HL-60 (cell line): ENCODE measurements around the gene DBN1.

Source experiments
- DNase-seq, 2 experiments: peaks; one replicate each; pipeline ENCODE4 v3.0.0-alpha.2; 2010 to 2020; ENCODE audit warnings: low read depth in 1 of 2, low spot score in 1 of 2
- H3K27ac ChIP-seq: fragments of 250-450 bp; sonication (Bioruptor Pico); replicated peaks from 2 replicates; pipeline ENCODE4 v1.5.1; 2020; ENCODE audit warnings: mild to moderate bottlenecking, moderate library complexity
- H3K27me3 ChIP-seq: fragments of 250-450 bp; sonication (Bioruptor Pico); 2 replicates; pipeline ENCODE4 v1.5.1; 2021; ENCODE audit warnings: mild to moderate bottlenecking, moderate library complexity; ENCODE audit not compliant: insufficient read depth, poor library complexity, severe bottlenecking
- H3K4me3 ChIP-seq: replicated peaks from 2 replicates; pipeline ENCODE4 v1.5.1; 2011; ENCODE audit warnings: mild to moderate bottlenecking, control low read depth, low read length; ENCODE audit not compliant: insufficient read depth
- CTCF ChIP-seq: IDR thresholded peaks from one replicate; pipeline ENCODE4 v1.5.1; 2011; ENCODE audit warnings: low read length, control low read depth, inconsistent platforms; ENCODE audit not compliant: insufficient read depth
- GABPA ChIP-seq: IDR thresholded peaks from 2 replicates; pipeline ENCODE4 v1.6.1; 2012; ENCODE audit warnings: low read depth
- POLR2AphosphoS5 ChIP-seq: IDR thresholded peaks from 2 replicates; pipeline ENCODE4 v1.6.1; 2012; ENCODE audit warnings: low read depth
- REST ChIP-seq: IDR thresholded peaks from 2 replicates; pipeline ENCODE4 v1.6.1; 2012; ENCODE audit warnings: low read depth; ENCODE audit not compliant: insufficient replicate concordance
- SPI1 ChIP-seq: IDR thresholded peaks from 2 replicates; pipeline ENCODE4 v1.6.1; 2012; ENCODE audit warnings: low read depth, mild to moderate bottlenecking, borderline replicate concordance

DBN1 gene

GRCh38 chr5:177457852-177458681, 15.4 kb downstream of the DBN1 start:
- Histone ChIP-seq H3K4me3 (no peak overlapping the region), H3K27me3 (no peaks in the 10 kb centered on the region), H3K27ac (peak overlapping the region; percentile 33)
- TF ChIP-seq SPI1 (no peak), POLR2AphosphoS5 (no peak), REST (no peak), CTCF (no peak), GABPA (no peak)
- DNase-seq, result no peak

- TF ChIP-seq REST (no peak), POLR2AphosphoS5 (no peak), CTCF (peak; percentile 24), SPI1 (no peak), GABPA (no peak)
- DNase-seq, result peak; percentile 91 to 94
- H3K27ac ChIP-seq, result no peak overlapping the region
- H3K27me3 ChIP-seq, result no peaks in the 10 kb centered on the region
- no peak overlapping the region for H3K4me3 ChIP-seq
These were observed 16.2 kb downstream of the DBN1 start for GRCh38 chr5:177456976-177457851.

DNA sequence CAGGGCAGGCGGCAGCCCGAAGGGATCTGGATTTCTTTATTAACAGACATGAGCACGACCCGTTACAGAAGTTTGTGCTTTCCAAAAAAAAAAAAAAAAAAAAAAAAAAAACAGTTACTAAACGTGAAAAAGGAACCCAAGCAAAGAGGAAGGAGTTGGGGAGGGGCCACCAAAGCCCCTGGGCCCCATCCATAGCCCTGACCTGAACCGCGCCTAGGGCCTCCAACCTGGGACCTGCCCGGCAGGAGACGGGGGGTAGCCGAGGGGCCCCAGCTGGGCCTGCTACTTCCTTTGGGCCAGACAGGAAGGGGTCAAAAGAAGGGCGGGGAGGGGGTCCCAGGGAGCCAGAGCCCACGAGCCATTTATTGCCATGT, 16.9 kb downstream of the DBN1 start:
- TF ChIP-seq SPI1 (no peak), POLR2AphosphoS5 (no peak), GABPA (no peak), CTCF (no peak), REST (no peak)
- Histone ChIP-seq H3K4me3 (no peak overlapping the region), H3K27ac (no peak overlapping the region), H3K27me3 (no peaks in the 10 kb centered on the region)
- DNase-seq, result no peak
